ENCODE measurements around the gene ELAVL3.
"Not testable (repeated sequence)": the region's sequence is repeated elsewhere in the genome, so short reads cannot be mapped to it uniquely, and the experiment has no call there.

Gene ELAVL3

GRCh38 chr19:11435833-11436313 is 45.0 kb downstream of the ELAVL3 start:
- ATAC-seq (ENCODE audit: insufficient read depth, low read depth), result no peak
- Histone ChIP-seq H3K4me3 (ENCODE audit: low read depth in 1 of 2, low read length in 2 of 2) (peak overlapping the region; percentile 50 to 82; a peak in 3 of 4 replicates), H3K9ac (ENCODE audit: low read depth, low read length) (peak overlapping the region; percentile 71), H3K27ac (ENCODE audit: low read length) (peak overlapping the region; percentile 89), H3K79me2 (ENCODE audit: insufficient read depth, low read length) (peaks cover 28% of the 10 kb centered on the region), H3K36me3 (ENCODE audit: insufficient read depth, low read length) (peaks cover 43% of the 10 kb centered on the region), H3K4me1 (ENCODE audit: insufficient read depth, low read length) (peaks cover 36% of the 10 kb centered on the region), H3K9me3 (ENCODE audit: insufficient read depth, low read length, severe bottlenecking) (no peaks in the 10 kb centered on the region), H4K20me1 (ENCODE audit: insufficient read depth, low read length) (peaks cover 17% of the 10 kb centered on the region), H2AFZ (ENCODE audit: low read depth, low read length) (peak overlapping the region; percentile 82), H3K4me2 (ENCODE audit: insufficient read depth, low read length) (peak overlapping the region; percentile 86), H3K27me3 (ENCODE audit: insufficient read depth, low read length, poor library complexity) (no peaks in the 10 kb centered on the region)
- no peak for DNase-seq
- no peak for TF ChIP-seq CTCF (IDR thresholded peaks at IDR 0.05; ENCODE audit: borderline replicate concordance, extremely low read depth, low read length, poor library complexity, severe bottlenecking)

- ATAC-seq (ENCODE audit: insufficient read depth, low read depth), result peak; percentile 94
Observed at GRCh38 chr19:11435057-11435832, 45.6 kb downstream of the ELAVL3 start, which contains the start of the genes ODAD3 and PRKCSH. ODAD3 (minus strand) TSS chr19:11435121; CDS start chr19:11435016, 105 bp downstream. PRKCSH (plus strand) TSS chr19:11435635; CDS start chr19:11436118, 483 bp downstream.

GRCh38 chr19:11434703-11435056 is 46.2 kb downstream of the ELAVL3 start:
- Histone ChIP-seq H3K4me3 (ENCODE audit: low read depth in 1 of 2, low read length in 2 of 2) (peak overlapping the region in 1 of 2 experiments; percentile 82; a peak in 3 of 4 replicates), H3K4me1 (ENCODE audit: insufficient read depth, low read length) (peaks cover 32% of the 10 kb centered on the region), H4K20me1 (ENCODE audit: insufficient read depth, low read length) (peaks cover 14% of the 10 kb centered on the region), H3K4me2 (ENCODE audit: insufficient read depth, low read length) (peak overlapping the region; percentile 80), H3K9me3 (ENCODE audit: insufficient read depth, low read length, severe bottlenecking) (no peaks in the 10 kb centered on the region), H3K79me2 (ENCODE audit: insufficient read depth, low read length) (peaks cover 25% of the 10 kb centered on the region), H3K9ac (ENCODE audit: low read depth, low read length) (peak overlapping the region; percentile 51), H3K27ac (ENCODE audit: low read length) (peak overlapping the region; percentile 49), H2AFZ (ENCODE audit: low read depth, low read length) (peak overlapping the region; percentile 86), H3K36me3 (ENCODE audit: insufficient read depth, low read length) (peaks cover 34% of the 10 kb centered on the region), H3K27me3 (ENCODE audit: insufficient read depth, low read length, poor library complexity) (no peaks in the 10 kb centered on the region)
- TF ChIP-seq CTCF (IDR thresholded peaks at IDR 0.05; ENCODE audit: borderline replicate concordance, extremely low read depth, low read length, poor library complexity, severe bottlenecking) (no peak), EZH2 (IDR thresholded peaks at IDR 0.05; ENCODE audit: borderline replicate concordance, low read depth, low read length, severe bottlenecking) (no peak)
- DNase-seq (no peak), ATAC-seq (ENCODE audit: insufficient read depth, low read depth) (peak; percentile 7)

More at GRCh38 chr19:11435057-11435832, 45.6 kb downstream of the ELAVL3 start, which contains the start of the genes ODAD3 and PRKCSH:
- peaks cover 25% of the 10 kb centered on the region for H3K79me2 ChIP-seq (ENCODE audit: insufficient read depth, low read length)
- peak; percentile 100 for DNase-seq
- H3K4me2 ChIP-seq (ENCODE audit: insufficient read depth, low read length), result peak within 1 kb of the TSS; percentile 86
- H3K4me1 ChIP-seq (ENCODE audit: insufficient read depth, low read length), result peaks cover 32% of the 10 kb centered on the region
- H3K27me3 ChIP-seq (ENCODE audit: insufficient read depth, low read length, poor library complexity), result no peaks in the 10 kb centered on the region
- H3K27ac ChIP-seq (ENCODE audit: low read length), result peak within 1 kb of the TSS; percentile 89
- peak within 1 kb of the TSS; percentile 50 to 82; a peak in 3 of 4 replicates for H3K4me3 ChIP-seq (ENCODE audit: low read depth in 1 of 2, low read length in 2 of 2)
- H3K36me3 ChIP-seq (ENCODE audit: insufficient read depth, low read length), result peaks cover 37% of the 10 kb centered on the region
- H3K9ac ChIP-seq (ENCODE audit: low read depth, low read length), result peak within 1 kb of the TSS; percentile 71
- H4K20me1 ChIP-seq (ENCODE audit: insufficient read depth, low read length), result peaks cover 14% of the 10 kb centered on the region
- no peaks in the 10 kb centered on the region for H3K9me3 ChIP-seq (ENCODE audit: insufficient read depth, low read length, severe bottlenecking)
- H2AFZ ChIP-seq (ENCODE audit: low read depth, low read length), result peak within 1 kb of the TSS; percentile 86
- TF ChIP-seq EZH2 (IDR thresholded peaks at IDR 0.05; ENCODE audit: borderline replicate concordance, low read depth, low read length, severe bottlenecking) (no peak), CTCF (IDR thresholded peaks at IDR 0.05; ENCODE audit: borderline replicate concordance, extremely low read depth, low read length, poor library complexity, severe bottlenecking) (peak; percentile 94)

- Histone ChIP-seq H3K4me1 (ENCODE audit: insufficient read depth, low read length) (peaks cover 32% of the 10 kb centered on the region), H4K20me1 (ENCODE audit: insufficient read depth, low read length) (peaks cover 14% of the 10 kb centered on the region), H3K36me3 (ENCODE audit: insufficient read depth, low read length) (peaks cover 26% of the 10 kb centered on the region), H2AFZ (ENCODE audit: low read depth, low read length) (0 out of 2 replicates have a peak overlapping the region, but pooled peaks have one; percentile 21), H3K79me2 (ENCODE audit: insufficient read depth, low read length) (peaks cover 22% of the 10 kb centered on the region)
- not testable (repeated sequence) for ATAC-seq (ENCODE audit: insufficient read depth, low read depth); H3K4me3 ChIP-seq (ENCODE audit: low read depth in 1 of 2, low read length in 2 of 2); H3K27me3 ChIP-seq (ENCODE audit: insufficient read depth, low read length, poor library complexity); H3K27ac ChIP-seq (ENCODE audit: low read length); H3K4me2 ChIP-seq (ENCODE audit: insufficient read depth, low read length); H3K9me3 ChIP-seq (ENCODE audit: insufficient read depth, low read length, severe bottlenecking); DNase-seq; H3K9ac ChIP-seq (ENCODE audit: low read depth, low read length)
Observed at GRCh38 chr19:11433526-11433925, 47.3 kb downstream of the ELAVL3 start.
